Neural crest cell (in vitro differentiated cells): ENCODE data around the gene ENSA. TPM values are rescaled to one million over a fixed set of nuclear protein-coding genes. Genes with fewer than 3 reads are reported as not detected.

ENCODE experiments used
- DNase-seq: peaks from one replicate; pipeline ENCODE4 v3.0.0; 2021; ENCODE audit warnings: low read depth, mixed read lengths, low spot score
- H3K27ac Mint-ChIP-seq: one replicate; pipeline ENCODE4 v1.8.0; 2021; ENCODE audit warnings: mild to moderate bottlenecking, mixed read lengths; ENCODE audit not compliant: unreplicated experiment
- H3K27me3 Mint-ChIP-seq: 2 replicates; pipeline ENCODE4 v1.8.0; 2021; ENCODE audit warnings: low read depth, mild to moderate bottlenecking, mixed read lengths
- H3K36me3 Mint-ChIP-seq: 2 replicates; pipeline ENCODE4 v1.8.0; 2021; ENCODE audit warnings: low read depth, mild to moderate bottlenecking, mixed read lengths
- H3K4me1 Mint-ChIP-seq: 2 replicates; pipeline ENCODE4 v1.8.0; 2021; ENCODE audit warnings: mixed read lengths
- H3K4me3 Mint-ChIP-seq: one replicate; pipeline ENCODE4 v1.8.0; 2021; ENCODE audit warnings: mild to moderate bottlenecking, mixed read lengths
- H3K9me3 Mint-ChIP-seq: 2 replicates; pipeline ENCODE4 v1.8.0; 2021; ENCODE audit warnings: mixed read lengths
- CTCF ChIP-seq: fragments of 200-600 bp; sonication (generic); conservative IDR thresholded peaks from 2 replicates; pipeline ENCODE4 v1.5.0; 2021; ENCODE audit warnings: antibody characterized with exemption, mild to moderate bottlenecking
- total RNA-seq: library from RNA; stranded (reverse); gene quantifications from 2 replicates; pipeline ENCODE4 v1.2.1, GENCODE V29; 2021

Gene ENSA
- total RNA-seq, 1 donor from 2014 or later: 177 TPM

GRCh38 chr1:150579110-150579944 is 50.1 kb downstream of the ENSA start, which contains the start of gene MCL1:
Gene MCL1 (minus strand): TSS chr1:150579610. CDS start chr1:150579530, 80 bp downstream.
- Mint-ChIP-seq H3K27ac (peak within 1 kb of the TSS; percentile 100), H3K9me3 (no peaks in the 10 kb centered on the region), H3K4me3 (peak within 1 kb of the TSS; percentile 98)

GRCh38 chr1:150578272-150579109 is 50.9 kb downstream of the ENSA start:
- Mint-ChIP-seq H3K27me3 (peaks cover 11% of the 10 kb centered on the region), H3K9me3 (no peaks in the 10 kb centered on the region), H3K4me1 (peaks cover 53% of the 10 kb centered on the region), H3K27ac (peak overlapping the region; percentile 99), H3K36me3 (peaks cover 40% of the 10 kb centered on the region), H3K4me3 (peak overlapping the region; percentile 98)
- no peak for DNase-seq
- no peak for TF ChIP-seq CTCF

More at GRCh38 chr1:150579110-150579944, 50.1 kb downstream of the ENSA start, which contains the start of gene MCL1:
- DNase-seq: peak; percentile 81
- TF ChIP-seq CTCF: no peak
- peaks cover 11% of the 10 kb centered on the region for H3K27me3 Mint-ChIP-seq
- peaks cover 39% of the 10 kb centered on the region for H3K36me3 Mint-ChIP-seq
- H3K4me1 Mint-ChIP-seq: peaks cover 52% of the 10 kb centered on the region

GRCh38 chr1:150577557-150578271 is 51.7 kb downstream of the ENSA start:
- H3K36me3 Mint-ChIP-seq: peaks cover 46% of the 10 kb centered on the region

GRCh38 chr1:150576794-150577556 is 52.4 kb downstream of the ENSA start:
- no peaks in the 10 kb centered on the region for H3K9me3 Mint-ChIP-seq
- no peak for DNase-seq
- H3K27ac Mint-ChIP-seq: peak overlapping the region; percentile 99
- peaks cover 48% of the 10 kb centered on the region for H3K36me3 Mint-ChIP-seq
- H3K27me3 Mint-ChIP-seq: peaks cover 15% of the 10 kb centered on the region
- peaks cover 60% of the 10 kb centered on the region for H3K4me1 Mint-ChIP-seq
- TF ChIP-seq CTCF: no peak
- peak overlapping the region; percentile 98 for H3K4me3 Mint-ChIP-seq

More at GRCh38 chr1:150577557-150578271, 51.7 kb downstream of the ENSA start:
- no peak for DNase-seq
- H3K4me3 Mint-ChIP-seq: peak overlapping the region; percentile 98
- H3K27me3 Mint-ChIP-seq: peaks cover 15% of the 10 kb centered on the region
- peaks cover 56% of the 10 kb centered on the region for H3K4me1 Mint-ChIP-seq
- no peak for TF ChIP-seq CTCF
- no peaks in the 10 kb centered on the region for H3K9me3 Mint-ChIP-seq
- H3K27ac Mint-ChIP-seq: peak overlapping the region; percentile 99
